MCF 10A (cell line): ENCODE measurements around the gene NIN. TPM values are rescaled to one million over a fixed set of nuclear protein-coding genes. Genes with fewer than 3 reads are reported as not detected.

ENCODE experiments used
- BruUV-seq: library from RNA; stranded (reverse); fragments of 400-500 nt; replicated peaks from 2 replicates; lab custom pipeline; 2021; lab: Mats Ljungman, UMichigan
- CTCF ChIA-PET: fragments of 300-600 bp; sonication (Branson Sonifier 250); formaldehyde crosslinking; extraction: SDS; loops from one replicate; lab custom pipeline; 2021; ENCODE audit warnings: antibody characterized with exemption, inconsistent platforms; lab: Yijun Ruan, JAX
- POLR2A ChIA-PET: fragments of 300-600, 350-650 bp; sonication (Branson Sonifier 250); formaldehyde crosslinking; extraction: SDS; loops from one replicate; lab custom pipeline; 2020; ENCODE audit warnings: antibody characterized with exemption, inconsistent platforms; lab: Yijun Ruan, JAX
- DNase-seq: peaks from one replicate; pipeline ENCODE4 v3.0.0-alpha.2; 2018; ENCODE audit not compliant: unreplicated experiment
- H3K27ac Mint-ChIP-seq: one replicate; pipeline ENCODE4 v1.8.0; 2022; ENCODE audit warnings: mild to moderate bottlenecking, low read depth, mixed read lengths; ENCODE audit not compliant: unreplicated experiment
- H3K27me3 Mint-ChIP-seq: one replicate; pipeline ENCODE4 v1.8.0; 2022; ENCODE audit warnings: mixed read lengths; ENCODE audit not compliant: insufficient read depth, unreplicated experiment
- H3K36me3 Mint-ChIP-seq: one replicate; pipeline ENCODE4 v1.8.0; 2022; ENCODE audit warnings: mild to moderate bottlenecking, moderate library complexity, mixed read lengths; ENCODE audit not compliant: insufficient read depth, unreplicated experiment
- H3K4me1 Mint-ChIP-seq: one replicate; pipeline ENCODE4 v1.8.0; 2022; ENCODE audit warnings: mixed read lengths; ENCODE audit not compliant: insufficient read depth, unreplicated experiment
- H3K4me3 Mint-ChIP-seq: one replicate; pipeline ENCODE4 v1.8.0; 2022; ENCODE audit warnings: mild to moderate bottlenecking, moderate library complexity, mixed read lengths; ENCODE audit not compliant: unreplicated experiment
- H3K9me3 Mint-ChIP-seq: one replicate; pipeline ENCODE4 v1.8.0; 2022; ENCODE audit warnings: mixed read lengths; ENCODE audit not compliant: unreplicated experiment
- CTCF ChIP-seq: fragments of 200-600 bp; IDR thresholded peaks from one replicate; pipeline ENCODE4 v1.8.0; 2022; ENCODE audit warnings: antibody characterized with exemption, mild to moderate bottlenecking; ENCODE audit not compliant: unreplicated experiment
- intact Hi-C: fragments of 100-400 bp; cut with micrococcal nuclease; formaldehyde crosslinking; loops from 2 replicates; pipeline ENCODE4 v1.14.1; 2022
- total RNA-seq: library from RNA; stranded (reverse); gene quantifications from 2 replicates; pipeline ENCODE4 v1.2.3, GENCODE V29; 2022

The NIN gene
- total RNA-seq, 1 experiment from 2014 or later: 33.0 TPM

- Mint-ChIP-seq H3K36me3 (peaks cover 51% of the 10 kb centered on the region), H3K27me3 (no peaks in the 10 kb centered on the region), H3K27ac (no peak overlapping the region), H3K9me3 (no peaks in the 10 kb centered on the region), H3K4me1 (no peaks in the 10 kb centered on the region), H3K4me3 (no peak overlapping the region)
- ChIA-PET POLR2A (interaction anchor here (0.5 kb wide), 1 partner anchor 125 kb away, joined by 3 read pairs; no protein-coding TSS in a partner anchor), CTCF (interaction anchor here (1.1 to 1.3 kb wide), 2 partner anchors 9 to 11 kb away, joined by 3 to 5 read pairs; no protein-coding TSS in a partner anchor)
- TF ChIP-seq CTCF: no peak
- no peak for DNase-seq
- intact Hi-C loops: no loop called here
- no TSS peak for BruUV-seq
Observed at GRCh38 chr14:50734950-50735695, 95.8 kb downstream of the NIN start.

- DNase-seq: no peak
- H3K27me3 Mint-ChIP-seq: no peaks in the 10 kb centered on the region
- BruUV-seq: no TSS peak
- no peaks in the 10 kb centered on the region for H3K4me1 Mint-ChIP-seq
- H3K36me3 Mint-ChIP-seq: peaks cover 58% of the 10 kb centered on the region
- ChIA-PET POLR2A (no interaction called here), CTCF (interaction anchor here (0.6 to 1.3 kb wide), 3 partner anchors 8 to 88 kb away, joined by 3 to 4 read pairs (median 4); no protein-coding TSS in a partner anchor)
- H3K27ac Mint-ChIP-seq: no peak overlapping the region
- no peak for TF ChIP-seq CTCF
- intact Hi-C loops: no loop called here
- no peak overlapping the region for H3K4me3 Mint-ChIP-seq
- no peaks in the 10 kb centered on the region for H3K9me3 Mint-ChIP-seq
Observed at GRCh38 chr14:50733494-50733893, 97.5 kb downstream of the NIN start.

- DNase-seq: no peak
- TF ChIP-seq CTCF: no peak
- no peak overlapping the region for H3K27ac Mint-ChIP-seq
- no peaks in the 10 kb centered on the region for H3K9me3 Mint-ChIP-seq
- no peaks in the 10 kb centered on the region for H3K27me3 Mint-ChIP-seq
- H3K36me3 Mint-ChIP-seq: peaks cover 48% of the 10 kb centered on the region
- intact Hi-C loops: loop anchor here (5.0 kb wide), 1 partner anchor 62 kb away; the partner anchor contains the start of gene SAV1
- BruUV-seq: no TSS peak
- CTCF ChIA-PET: interaction anchor here (0.6 to 1.0 kb wide), 4 partner anchors 14 to 134 kb away, joined by 3 to 6 read pairs (median 3); no protein-coding TSS in a partner anchor
- no peak overlapping the region for H3K4me3 Mint-ChIP-seq
- peaks cover 6% of the 10 kb centered on the region for H3K4me1 Mint-ChIP-seq
- POLR2A ChIA-PET: interaction anchor here (0.6 to 1.4 kb wide), 3 partner anchors 9 to 179 kb away, joined by 3 to 7 read pairs (median 5); no protein-coding TSS in a partner anchor
Observed at GRCh38 chr14:50728836-50729235, 102.1 kb downstream of the NIN start.
